Mucosa of rectum (tissue), 2 donors: ENCODE data around the gene FAM98A.

ENCODE experiments used
- H3K27ac ChIP-seq, 2 donors: one replicate each; pipeline ENCODE4 v1.7.0; 2013; ENCODE audit warnings: inconsistent platforms in 2 of 2, low read depth in 2 of 2, low read length in 2 of 2
- H3K27me3 ChIP-seq, 2 donors: one replicate each; pipeline ENCODE4 v1.7.0; 2013; ENCODE audit warnings: low read length in 2 of 2; ENCODE audit not compliant: control insufficient read depth in 2 of 2, insufficient read depth in 2 of 2
- H3K36me3 ChIP-seq, 2 donors: one replicate each; pipeline ENCODE4 v1.7.0; 2013; ENCODE audit warnings: low read length in 2 of 2; ENCODE audit not compliant: control insufficient read depth in 2 of 2, insufficient read depth in 2 of 2
- H3K4me1 ChIP-seq, 2 donors: one replicate each; pipeline ENCODE4 v1.7.0; 2013; ENCODE audit warnings: low read length in 2 of 2, mild to moderate bottlenecking in 1 of 2; ENCODE audit not compliant: control insufficient read depth in 2 of 2, insufficient read depth in 2 of 2
- H3K4me3 ChIP-seq, 2 donors: one replicate each; pipeline ENCODE4 v1.7.0; 2013; ENCODE audit warnings: low read length in 2 of 2
- H3K9ac ChIP-seq, 2 donors: one replicate each; pipeline ENCODE4 v1.7.0; 2013; ENCODE audit warnings: low read length in 2 of 2, low read depth in 1 of 2, mild to moderate bottlenecking in 1 of 2
- H3K9me3 ChIP-seq, 2 donors: one replicate each; pipeline ENCODE4 v1.7.0; 2013; ENCODE audit warnings: low read length in 2 of 2; ENCODE audit not compliant: control insufficient read depth in 2 of 2
- donor health status: healthy.
- donor health status: Normal muscosa, but diverticular disease.

The FAM98A gene

GRCh38 chr2:33535421-33535820 is 63.7 kb downstream of the FAM98A start:
- H3K9ac ChIP-seq, result no peak overlapping the region
- H3K9me3 ChIP-seq, result no peaks in the 10 kb centered on the region
- H3K4me1 ChIP-seq, result no peaks in the 10 kb centered on the region
- H3K4me3 ChIP-seq, result no peak overlapping the region
- H3K27ac ChIP-seq, result no peak overlapping the region
- H3K36me3 ChIP-seq, result no peaks in the 10 kb centered on the region
- H3K27me3 ChIP-seq, result no peaks in the 10 kb centered on the region
